ENCODE data around the gene NF1. TPM values are rescaled to one million over a fixed set of nuclear protein-coding genes. Genes with fewer than 3 reads are reported as not detected.

Gene NF1
- total and polyA plus RNA-seq, 2 donors (not counting 1 experiment from before 2014, with no cell fraction given) = 10.8 to 27.7 TPM

GRCh38 chr17:31060791-31061550 lies 33.8 kb upstream of the NF1 start:
- H3K36me3 ChIP-seq (replicated peaks in 1 of 2; ENCODE audit: control extremely low read depth in 1 of 2, control insufficient read depth in 1 of 2, extremely low read depth in 1 of 2, insufficient read depth in 2 of 2, low read length in 1 of 2) = no peaks in the 10 kb centered on the region
- Mint-ChIP-seq H3K9me3 (ENCODE audit: insufficient read depth) (no peaks in the 10 kb centered on the region), H3K4me3 (no peak overlapping the region), H3K27me3 (no peaks in the 10 kb centered on the region), H3K4me1 (peaks cover 7% of the 10 kb centered on the region), H3K27ac (no peak overlapping the region)
- H3K9me3 ChIP-seq (ENCODE audit: control extremely low read depth in 1 of 3, control insufficient read depth in 2 of 3, insufficient read depth in 1 of 3, low read length in 2 of 3) = no peaks in the 10 kb centered on the region
- no peak overlapping the region for H3K9ac ChIP-seq (ENCODE audit: low read length)
- no peak overlapping the region for H3K4me2 ChIP-seq (replicated peaks; ENCODE audit: low read depth, low read length, poor library complexity, severe bottlenecking)
- POLR2A ChIA-PET = no interaction called here
- peaks cover 0 to 5% of the 10 kb centered on the region in 2 donors for H3K4me1 ChIP-seq (ENCODE audit: control insufficient read depth in 2 of 2, insufficient read depth in 2 of 2, low read length in 2 of 2)
- TF ChIP-seq EZH2 (IDR thresholded peaks at IDR 0.05; ENCODE audit: borderline replicate concordance, insufficient read depth, low read depth, low read length, poor library complexity, severe bottlenecking) = no peak
- no peak for TF ChIP-seq CTCF (IDR thresholded peaks at IDR 0.05)
- no peak for DNase-seq
- no peaks in the 10 kb centered on the region for H3K27me3 ChIP-seq (replicated peaks in 1 of 4; ENCODE audit: control extremely low read depth in 1 of 4, control insufficient read depth in 3 of 4, insufficient read depth in 4 of 4, low read length in 3 of 4)
- no peaks in the 10 kb centered on the region for H3K79me2 ChIP-seq (ENCODE audit: control insufficient read depth, insufficient read depth, low read length)
- H3K4me3 ChIP-seq (ENCODE audit: control extremely low read depth in 1 of 5, extremely low read depth in 1 of 5, insufficient read depth in 1 of 5, low read depth in 2 of 5, low read length in 4 of 5) = no peak overlapping the region
- H2AFZ ChIP-seq (ENCODE audit: insufficient read depth, low read depth, low read length, poor library complexity, severe bottlenecking) = no peak overlapping the region
- no peak for ATAC-seq (ENCODE audit: low read depth)
- intact Hi-C loops (cut with micrococcal nuclease) = no loop called here
- no peak overlapping the region for H3K27ac ChIP-seq (ENCODE audit: low read length in 2 of 2)
- H4K20me1 ChIP-seq (ENCODE audit: control insufficient read depth, insufficient read depth, low read length, poor library complexity, severe bottlenecking) = no peaks in the 10 kb centered on the region
- WGBS (ENCODE audit: insufficient coverage) = 90% methylated on average over 3 of the region's 7 CpGs
- CTCF ChIA-PET = no interaction called here

DNA sequence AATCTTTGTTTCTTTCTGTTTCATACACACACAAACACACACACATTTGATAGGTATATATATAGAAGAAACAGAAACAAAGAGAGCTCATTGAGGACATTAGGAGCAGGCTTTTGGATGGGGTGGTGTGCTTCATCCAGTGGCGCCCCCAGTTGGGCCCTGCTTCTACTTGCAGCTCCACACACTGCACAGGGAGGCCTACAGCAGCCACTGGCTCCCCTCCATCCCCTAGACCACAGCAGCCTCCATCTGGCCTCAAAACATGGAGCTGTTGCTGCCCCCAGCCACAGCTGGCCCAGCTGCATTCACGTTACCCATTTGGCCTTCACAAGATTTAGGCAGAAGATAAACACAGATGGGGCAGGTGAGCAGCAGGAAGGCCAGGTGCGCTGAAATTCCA lies 33.1 kb upstream of the NF1 start:
- peaks cover 0 to 5% of the 10 kb centered on the region in 2 donors for H3K4me1 ChIP-seq (ENCODE audit: control insufficient read depth in 2 of 2, insufficient read depth in 2 of 2, low read length in 2 of 2)
- TF ChIP-seq EZH2 (IDR thresholded peaks at IDR 0.05; ENCODE audit: borderline replicate concordance, insufficient read depth, low read depth, low read length, poor library complexity, severe bottlenecking) (no peak), CTCF (IDR thresholded peaks at IDR 0.05) (no peak)
- no peak overlapping the region for H3K9ac ChIP-seq (ENCODE audit: low read length)
- H3K27ac ChIP-seq (ENCODE audit: low read length in 2 of 2) = no peak overlapping the region
- Mint-ChIP-seq H3K27ac (no peak overlapping the region), H3K4me3 (no peak overlapping the region), H3K4me1 (peaks cover 7% of the 10 kb centered on the region), H3K9me3 (ENCODE audit: insufficient read depth) (no peaks in the 10 kb centered on the region), H3K27me3 (no peaks in the 10 kb centered on the region)
- ChIA-PET CTCF (no interaction called here), POLR2A (no interaction called here)
- DNase-seq (no peak), ATAC-seq (ENCODE audit: low read depth) (no peak)
- intact Hi-C loops (cut with micrococcal nuclease) = no loop called here
- H3K4me2 ChIP-seq (replicated peaks; ENCODE audit: low read depth, low read length, poor library complexity, severe bottlenecking) = no peak overlapping the region
- H3K27me3 ChIP-seq (replicated peaks in 1 of 4; ENCODE audit: control extremely low read depth in 1 of 4, control insufficient read depth in 3 of 4, insufficient read depth in 4 of 4, low read length in 3 of 4) = no peaks in the 10 kb centered on the region
- no peaks in the 10 kb centered on the region for H4K20me1 ChIP-seq (ENCODE audit: control insufficient read depth, insufficient read depth, low read length, poor library complexity, severe bottlenecking)
- no peaks in the 10 kb centered on the region for H3K79me2 ChIP-seq (ENCODE audit: control insufficient read depth, insufficient read depth, low read length)
- H3K9me3 ChIP-seq (ENCODE audit: control extremely low read depth in 1 of 3, control insufficient read depth in 2 of 3, insufficient read depth in 1 of 3, low read length in 2 of 3) = no peaks in the 10 kb centered on the region
- no peak overlapping the region for H2AFZ ChIP-seq (ENCODE audit: insufficient read depth, low read depth, low read length, poor library complexity, severe bottlenecking)
- H3K4me3 ChIP-seq (ENCODE audit: control extremely low read depth in 1 of 5, extremely low read depth in 1 of 5, insufficient read depth in 1 of 5, low read depth in 2 of 5, low read length in 4 of 5) = no peak overlapping the region
- no peaks in the 10 kb centered on the region for H3K36me3 ChIP-seq (replicated peaks in 1 of 2; ENCODE audit: control extremely low read depth in 1 of 2, control insufficient read depth in 1 of 2, extremely low read depth in 1 of 2, insufficient read depth in 2 of 2, low read length in 1 of 2)
- WGBS (ENCODE audit: insufficient coverage) = 88% methylated on average over 3 of the region's 3 CpGs
